MM.1S (cell line): Measurements from ENCODE around the gene C1orf21.

Source experiments
- DNase-seq: peaks from one replicate; pipeline ENCODE4 v3.0.0-alpha.2; 2015
- H2AFZ ChIP-seq: fragments of 300-600 bp; sonication (generic); 2 replicates; pipeline ENCODE4 v1.6.0; 2016; ENCODE audit warnings: antibody characterized with exemption, low read length
- H3F3A ChIP-seq: fragments of 300-600 bp; sonication (generic); 2 replicates; pipeline ENCODE4 v1.6.1; 2016; ENCODE audit warnings: mild to moderate bottlenecking, antibody characterized with exemption, low read length, moderate library complexity, mixed read lengths; ENCODE audit not compliant: insufficient read depth
- H3K27ac ChIP-seq: fragments of 300-600 bp; sonication (generic); 2 replicates; pipeline ENCODE4 v1.5.1; 2016; ENCODE audit warnings: mild to moderate bottlenecking, low read length
- H3K27me3 ChIP-seq: fragments of 300-600 bp; sonication (generic); replicated peaks from 2 replicates; pipeline ENCODE4 v1.6.0; 2016; ENCODE audit warnings: low read length; ENCODE audit not compliant: insufficient read depth
- H3K36me3 ChIP-seq: fragments of 300-600 bp; sonication (generic); replicated peaks from 2 replicates; pipeline ENCODE4 v1.6.1; 2016; ENCODE audit warnings: mild to moderate bottlenecking, low read length, mixed read lengths; ENCODE audit not compliant: insufficient read depth
- H3K4me1 ChIP-seq: fragments of 300-600 bp; sonication (generic); 2 replicates; pipeline ENCODE4 v1.6.1; 2016; ENCODE audit warnings: low read length, mixed read lengths
- H3K4me2 ChIP-seq: fragments of 300-600 bp; sonication (generic); 2 replicates; pipeline ENCODE4 v1.6.0; 2016; ENCODE audit warnings: low read depth, low read length
- H3K4me3 ChIP-seq: fragments of 300-600 bp; sonication (generic); 2 replicates; pipeline ENCODE4 v1.5.1; 2016; ENCODE audit warnings: low read length, mixed read lengths
- H3K79me2 ChIP-seq: fragments of 300-600 bp; sonication (generic); 2 replicates; pipeline ENCODE4 v1.6.1; 2016; ENCODE audit warnings: mixed run types, low read length, mixed read lengths
- H3K9ac ChIP-seq: fragments of 300-600 bp; sonication (generic); 2 replicates; pipeline ENCODE4 v1.6.1; 2016; ENCODE audit warnings: low read length, mixed read lengths
- H3K9me2 ChIP-seq: fragments of 300-600 bp; sonication (generic); replicated peaks from 2 replicates; pipeline ENCODE4 v1.6.1; 2016; ENCODE audit warnings: mild to moderate bottlenecking, low read length, mixed read lengths; ENCODE audit not compliant: insufficient read depth
- H3K9me3 ChIP-seq: fragments of 300-600 bp; sonication (generic); replicated peaks from 2 replicates; pipeline ENCODE4 v1.6.1; 2016; ENCODE audit warnings: mild to moderate bottlenecking, low read length, mixed read lengths; ENCODE audit not compliant: insufficient read depth
- H4K20me1 ChIP-seq: fragments of 300-600 bp; sonication (generic); 2 replicates; pipeline ENCODE4 v1.6.1; 2016; ENCODE audit warnings: mild to moderate bottlenecking, low read length, moderate library complexity, mixed read lengths; ENCODE audit not compliant: insufficient read depth
- EZH2 ChIP-seq: fragments of 300-600 bp; sonication (generic); optimal IDR thresholded peaks from 2 replicates; pipeline ENCODE3; 2017; ENCODE audit warnings: low read depth, mild to moderate bottlenecking, antibody characterized with exemption, low read length, mixed read lengths
- EZH2phosphoT487 ChIP-seq: fragments of 300-600 bp; sonication (generic); IDR thresholded peaks from 2 replicates; pipeline ENCODE4 v1.6.1; 2018; ENCODE audit warnings: antibody characterized with exemption, low read length
- TF ChIP-seq, protein P1 (sequence below): fragments of 300-600 bp; sonication (generic); IDR thresholded peaks from 2 replicates; pipeline ENCODE4 v1.5.1; 2016; ENCODE audit warnings: antibody characterized with exemption, low read length, mixed read lengths

The C1orf21 gene

GRCh38 chr1:184367427-184368038 is 19.3 kb upstream of the C1orf21 start:
- H3K79me2 ChIP-seq: no peaks in the 10 kb centered on the region
- H3K36me3 ChIP-seq: no peaks in the 10 kb centered on the region
- no peaks in the 10 kb centered on the region for H3F3A ChIP-seq
- no peak overlapping the region for H2AFZ ChIP-seq
- H4K20me1 ChIP-seq: no peaks in the 10 kb centered on the region
- no peak overlapping the region for H3K27ac ChIP-seq
- no peak for TF ChIP-seq EZH2
- TF ChIP-seq, protein P1, sequence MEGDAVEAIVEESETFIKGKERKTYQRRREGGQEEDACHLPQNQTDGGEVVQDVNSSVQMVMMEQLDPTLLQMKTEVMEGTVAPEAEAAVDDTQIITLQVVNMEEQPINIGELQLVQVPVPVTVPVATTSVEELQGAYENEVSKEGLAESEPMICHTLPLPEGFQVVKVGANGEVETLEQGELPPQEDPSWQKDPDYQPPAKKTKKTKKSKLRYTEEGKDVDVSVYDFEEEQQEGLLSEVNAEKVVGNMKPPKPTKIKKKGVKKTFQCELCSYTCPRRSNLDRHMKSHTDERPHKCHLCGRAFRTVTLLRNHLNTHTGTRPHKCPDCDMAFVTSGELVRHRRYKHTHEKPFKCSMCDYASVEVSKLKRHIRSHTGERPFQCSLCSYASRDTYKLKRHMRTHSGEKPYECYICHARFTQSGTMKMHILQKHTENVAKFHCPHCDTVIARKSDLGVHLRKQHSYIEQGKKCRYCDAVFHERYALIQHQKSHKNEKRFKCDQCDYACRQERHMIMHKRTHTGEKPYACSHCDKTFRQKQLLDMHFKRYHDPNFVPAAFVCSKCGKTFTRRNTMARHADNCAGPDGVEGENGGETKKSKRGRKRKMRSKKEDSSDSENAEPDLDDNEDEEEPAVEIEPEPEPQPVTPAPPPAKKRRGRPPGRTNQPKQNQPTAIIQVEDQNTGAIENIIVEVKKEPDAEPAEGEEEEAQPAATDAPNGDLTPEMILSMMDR: no peak
- TF ChIP-seq EZH2phosphoT487: no peak
- H3K9me2 ChIP-seq: no peaks in the 10 kb centered on the region
- H3K4me1 ChIP-seq: 0 out of 2 replicates have a peak, but pooled peaks cover 6% of the 10 kb centered on the region
- DNase-seq: no peak
- no peak overlapping the region for H3K9ac ChIP-seq
- no peaks in the 10 kb centered on the region for H3K9me3 ChIP-seq
- H3K4me2 ChIP-seq: no peak overlapping the region
- H3K27me3 ChIP-seq: no peaks in the 10 kb centered on the region
- H3K4me3 ChIP-seq: no peak overlapping the region

GRCh38 chr1:184368354-184368753 is 18.5 kb upstream of the C1orf21 start:
- Histone ChIP-seq H4K20me1 (no peaks in the 10 kb centered on the region), H2AFZ (no peak overlapping the region), H3K27me3 (no peaks in the 10 kb centered on the region), H3K4me1 (0 out of 2 replicates have a peak, but pooled peaks cover 6% of the 10 kb centered on the region), H3K4me3 (no peak overlapping the region), H3K9ac (no peak overlapping the region), H3K9me3 (no peaks in the 10 kb centered on the region), H3F3A (no peaks in the 10 kb centered on the region), H3K79me2 (no peaks in the 10 kb centered on the region), H3K9me2 (no peaks in the 10 kb centered on the region), H3K27ac (no peak overlapping the region), H3K4me2 (no peak overlapping the region), H3K36me3 (no peaks in the 10 kb centered on the region)
- no peak for TF ChIP-seq EZH2phosphoT487
- TF ChIP-seq, protein P1: no peak
- no peak for TF ChIP-seq EZH2
- DNase-seq: no peak

DNA sequence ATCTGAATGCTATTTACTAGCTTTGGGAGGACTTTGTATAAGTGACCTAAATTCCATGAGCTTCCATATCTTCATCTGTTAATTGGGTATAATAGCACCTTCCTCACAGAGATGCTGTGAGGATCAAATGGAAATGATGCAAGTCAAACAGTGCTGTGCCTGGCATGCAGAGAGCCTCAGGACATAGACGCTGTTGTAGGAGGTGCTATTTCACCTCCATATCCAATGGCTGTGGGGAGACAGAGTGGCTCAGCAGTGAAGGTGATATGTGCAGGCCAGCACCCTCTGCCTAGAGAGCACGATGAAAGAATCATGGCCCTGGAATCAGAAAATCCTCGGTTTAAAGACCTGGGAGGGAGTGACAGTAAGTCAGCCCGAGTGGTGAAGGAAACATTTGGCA is 16.0 kb upstream of the C1orf21 start:
- no peak overlapping the region for H3K4me3 ChIP-seq
- TF ChIP-seq, protein P1: no peak
- TF ChIP-seq EZH2 (no peak), EZH2phosphoT487 (no peak)
- H3K9ac ChIP-seq: no peak overlapping the region
- no peak for DNase-seq
- H3K36me3 ChIP-seq: no peaks in the 10 kb centered on the region
- no peaks in the 10 kb centered on the region for H3K79me2 ChIP-seq
- H3K4me2 ChIP-seq: no peak overlapping the region
- H3K4me1 ChIP-seq: 0 out of 2 replicates have a peak, but pooled peaks cover 2% of the 10 kb centered on the region
- no peaks in the 10 kb centered on the region for H3K27me3 ChIP-seq
- no peaks in the 10 kb centered on the region for H3K9me3 ChIP-seq
- H2AFZ ChIP-seq: no peak overlapping the region
- H3K27ac ChIP-seq: no peak overlapping the region
- no peaks in the 10 kb centered on the region for H3F3A ChIP-seq
- H3K9me2 ChIP-seq: no peaks in the 10 kb centered on the region
- H4K20me1 ChIP-seq: no peaks in the 10 kb centered on the region
